OCI-LY7 (cell line): ENCODE results near the gene ACSS1. TPM values are rescaled to one million over a fixed set of nuclear protein-coding genes. Genes with fewer than 3 reads are reported as not detected.
"Not testable (repeated sequence)": the region's sequence is repeated elsewhere in the genome, so short reads cannot be mapped to it uniquely, and the experiment has no call there.

Source experiments
- BruUV-seq: library from RNA; stranded (reverse); fragments of 400-500 nt; replicated peaks from 2 replicates; lab custom pipeline; 2021; lab: Mats Ljungman, UMichigan
- CTCF ChIA-PET: fragments of 300-600 bp; sonication (Branson Sonifier 250); formaldehyde crosslinking; loops from one replicate; lab custom pipeline; 2022; ENCODE audit warnings: antibody characterized with exemption; ENCODE audit not compliant: unreplicated experiment; lab: Charles Lee
- POLR2A ChIA-PET: fragments of 300-600 bp; sonication (Branson Sonifier 250); formaldehyde crosslinking; loops from one replicate; lab custom pipeline; 2022; ENCODE audit warnings: antibody characterized with exemption; lab: Charles Lee
- DNase-seq: peaks from one replicate; pipeline ENCODE4 v3.0.0-alpha.2; 2015; ENCODE audit warnings: low spot score
- H2AFZ ChIP-seq: fragments of 200-600 bp; sonication (generic), shearing (Covaris generic); 2 replicates; pipeline ENCODE4 v1.6.1; 2014; ENCODE audit warnings: mild to moderate bottlenecking, antibody characterized with exemption, low read length, moderate library complexity
- H3K27ac ChIP-seq: fragments of 200-600 bp; sonication (generic); 2 replicates; pipeline ENCODE4 v1.5.1; 2014; ENCODE audit warnings: mixed run types, low read depth, mild to moderate bottlenecking, moderate library complexity, low read length, inconsistent platforms; ENCODE audit not compliant: poor library complexity, severe bottlenecking
- H3K36me3 ChIP-seq: fragments of 200-600 bp; sonication (generic); 2 replicates; pipeline ENCODE4 v1.6.1; 2014; ENCODE audit warnings: mild to moderate bottlenecking, antibody characterized with exemption, low read length, moderate library complexity, mixed read lengths; ENCODE audit not compliant: insufficient read depth
- H3K4me1 ChIP-seq: fragments of 200-600 bp; sonication (generic); 2 replicates; pipeline ENCODE4 v1.5.1; 2014; ENCODE audit warnings: mild to moderate bottlenecking, low read length; ENCODE audit not compliant: insufficient read depth, poor library complexity, severe bottlenecking
- H3K4me2 ChIP-seq: fragments of 200-600 bp; sonication (generic); 2 replicates; pipeline ENCODE4 v1.6.1; 2014; ENCODE audit warnings: mild to moderate bottlenecking, low read length
- H3K4me3 ChIP-seq: fragments of 200-600 bp; sonication (generic); 2 replicates; pipeline ENCODE4 v1.5.1; 2014; ENCODE audit warnings: mild to moderate bottlenecking, low read depth, low read length; ENCODE audit not compliant: poor library complexity, severe bottlenecking
- H3K79me2 ChIP-seq: fragments of 200-600 bp; sonication (generic); 2 replicates; pipeline ENCODE4 v1.6.1; 2016; ENCODE audit warnings: low read depth, mild to moderate bottlenecking, low read length, moderate library complexity, mixed read lengths; ENCODE audit not compliant: insufficient read depth
- H3K9me2 ChIP-seq: fragments of 200-600 bp; sonication (generic); 2 replicates; pipeline ENCODE4 v1.6.1; 2016; ENCODE audit warnings: mild to moderate bottlenecking, low read length, mixed read lengths; ENCODE audit not compliant: insufficient read depth
- H3K9me3 ChIP-seq: fragments of 200-600 bp; sonication (generic); 2 replicates; pipeline ENCODE4 v1.6.1; 2014; ENCODE audit warnings: mild to moderate bottlenecking, mixed run types, low read length, mixed read lengths
- H4K20me1 ChIP-seq: fragments of 200-600 bp; sonication (generic); 2 replicates; pipeline ENCODE4 v1.6.1; 2014; ENCODE audit warnings: mild to moderate bottlenecking, antibody characterized with exemption, low read length, moderate library complexity, mixed read lengths; ENCODE audit not compliant: insufficient read depth
- CTCF ChIP-seq: fragments of 200-600 bp; sonication (generic); conservative IDR thresholded peaks from 2 replicates; pipeline ENCODE4 v1.5.1; 2014; ENCODE audit warnings: mild to moderate bottlenecking, antibody characterized with exemption, low read length, moderate library complexity, mixed read lengths
- EZH2phosphoT487 ChIP-seq: fragments of 200-600 bp; sonication (generic); IDR thresholded peaks from 2 replicates; pipeline ENCODE4 v1.6.1; 2018; ENCODE audit warnings: low read depth, borderline replicate concordance, mild to moderate bottlenecking, mixed run types, antibody characterized with exemption, low read length, moderate library complexity, mixed read lengths
- intact Hi-C: fragments of 100-400 bp; cut with micrococcal nuclease; formaldehyde crosslinking; loops from one replicate; pipeline ENCODE4 v1.10.0; 2022; ENCODE audit not compliant: unreplicated experiment
- total RNA-seq, 2 experiments: library from RNA; depleted of rRNA in 1 of 2; stranded (reverse); fragments of >200 nt in 1 of 2; shearing (Covaris generic) in 1 of 2; gene quantifications; 2 replicates each; pipeline ENCODE4 v1.2.3, GENCODE V29; 2014 to 2022

The ACSS1 gene
- total RNA-seq, 2 experiments from 2014 or later = 0.35 to 0.40 TPM

GRCh38 chr20:25005661-25006060 is 52.3 kb downstream of the ACSS1 start:
- H3K4me3 ChIP-seq = no peak overlapping the region
- H4K20me1 ChIP-seq = no peaks in the 10 kb centered on the region
- H3K79me2 ChIP-seq = no peaks in the 10 kb centered on the region
- intact Hi-C loops = no loop called here
- TF ChIP-seq CTCF = no peak
- no peak for TF ChIP-seq EZH2phosphoT487
- ChIA-PET POLR2A (interaction anchor here (0.6 kb wide), 1 partner anchor 31 kb away, joined by 3 read pairs; no protein-coding TSS in a partner anchor), CTCF (no interaction called here)
- BruUV-seq = no TSS peak
- H3K9me2 ChIP-seq = no peaks in the 10 kb centered on the region
- no peaks in the 10 kb centered on the region for H3K36me3 ChIP-seq
- no peak overlapping the region for H3K27ac ChIP-seq
- no peak overlapping the region for H3K4me2 ChIP-seq
- no peak overlapping the region for H2AFZ ChIP-seq
- H3K9me3 ChIP-seq = no peaks in the 10 kb centered on the region
- no peak for DNase-seq
- no peaks in the 10 kb centered on the region for H3K4me1 ChIP-seq

- DNase-seq = no peak
- intact Hi-C loops = no loop called here
- Histone ChIP-seq H3K79me2 (no peaks in the 10 kb centered on the region), H2AFZ (no peak overlapping the region), H3K36me3 (no peaks in the 10 kb centered on the region), H3K9me2 (no peaks in the 10 kb centered on the region), H4K20me1 (no peaks in the 10 kb centered on the region), H3K4me1 (no peaks in the 10 kb centered on the region), H3K4me3 (no peak overlapping the region), H3K4me2 (no peak overlapping the region), H3K27ac (no peak overlapping the region), H3K9me3 (no peaks in the 10 kb centered on the region)
- no peak for TF ChIP-seq EZH2phosphoT487
- TF ChIP-seq CTCF = no peak
- ChIA-PET CTCF (no interaction called here), POLR2A (no interaction called here)
- BruUV-seq = no TSS peak
Observed at GRCh38 chr20:25005220-25005619, 52.7 kb downstream of the ACSS1 start.

GRCh38 chr20:25003002-25003401 is 54.9 kb downstream of the ACSS1 start:
- no peak overlapping the region for H3K4me3 ChIP-seq
- ChIA-PET CTCF (no interaction called here), POLR2A (no interaction called here)
- no peaks in the 10 kb centered on the region for H3K9me3 ChIP-seq
- TF ChIP-seq CTCF (no peak), EZH2phosphoT487 (no peak)
- H3K27ac ChIP-seq = no peak overlapping the region
- intact Hi-C loops = no loop called here
- H3K36me3 ChIP-seq = no peaks in the 10 kb centered on the region
- no peak overlapping the region for H2AFZ ChIP-seq
- H4K20me1 ChIP-seq = no peaks in the 10 kb centered on the region
- DNase-seq = no peak
- no TSS peak for BruUV-seq
- no peak overlapping the region for H3K4me2 ChIP-seq
- H3K9me2 ChIP-seq = no peaks in the 10 kb centered on the region
- H3K79me2 ChIP-seq = no peaks in the 10 kb centered on the region
- H3K4me1 ChIP-seq = no peaks in the 10 kb centered on the region

GRCh38 chr20:25001323-25001722 is 56.6 kb downstream of the ACSS1 start:
- H3K36me3 ChIP-seq, H4K20me1 ChIP-seq, H3K4me1 ChIP-seq, CTCF ChIA-PET, H3K9me3 ChIP-seq, H3K27ac ChIP-seq, H3K79me2 ChIP-seq, DNase-seq, H3K4me2 ChIP-seq, intact Hi-C loops, H2AFZ ChIP-seq, H3K9me2 ChIP-seq, H3K4me3 ChIP-seq, BruUV-seq: not testable (repeated sequence)
- POLR2A ChIA-PET = interaction anchor here (0.6 kb wide), 1 partner anchor 35 kb away, joined by 3 read pairs; no protein-coding TSS in a partner anchor
